GM12878 (cell line): Measurements from ENCODE around the gene MAGI1. TPM values are rescaled to one million over a fixed set of nuclear protein-coding genes. Genes with fewer than 3 reads are reported as not detected.

ENCODE experiments used
- ATAC-seq: fragments of 200-7000 bp; cut with Tn5 transposase; 3 replicates; pipeline ENCODE4 v1.9.1; 2020; ENCODE audit warnings: mild to moderate bottlenecking, moderate library complexity
- BruUV-seq: library from RNA; stranded (reverse); fragments of 400-500 nt; replicated peaks from 2 replicates; lab custom pipeline; 2021; lab: Mats Ljungman, UMichigan
- CTCF ChIA-PET: fragments of 300-600 bp; sonication (Branson Sonifier 250); formaldehyde crosslinking; extraction: SDS; loops from one replicate; lab custom pipeline; 2021; ENCODE audit warnings: inconsistent platforms; lab: Yijun Ruan, JAX
- POLR2A ChIA-PET: fragments of 350-600 bp; formaldehyde crosslinking; extraction: SDS; loops from one replicate; lab custom pipeline; 2021; ENCODE audit warnings: inconsistent platforms; lab: Charles Lee
- RAD21 ChIA-PET: fragments of 300-600 bp; sonication (Branson Sonifier 250); formaldehyde crosslinking; loops from one replicate; lab custom pipeline; 2023; ENCODE audit warnings: antibody characterized with exemption; ENCODE audit not compliant: unreplicated experiment; lab: Charles Lee
- SMC1A ChIA-PET: fragments of 300-600 bp; sonication (Branson Sonifier 250); formaldehyde crosslinking; loops from one replicate; lab custom pipeline; 2023; ENCODE audit not compliant: unreplicated experiment, uncharacterized antibody; lab: Charles Lee
- DNase-seq: peaks from one replicate; pipeline ENCODE4 v3.0.0-alpha.2; 2011; ENCODE audit warnings: low read depth, low spot score
- FAIRE-seq: peaks from 3 replicates; lab custom pipeline; 2011; peaks lifted over from hg19 to GRCh38; lab: Jason Lieb, UNC
- H2AFZ ChIP-seq: 2 replicates; pipeline ENCODE4 v1.6.0; 2011; ENCODE audit warnings: low read depth, low read length, control low read depth; ENCODE audit not compliant: control insufficient read depth
- H3K27ac ChIP-seq: 2 replicates; pipeline ENCODE4 v1.5.1; 2011; ENCODE audit warnings: control low read depth; ENCODE audit not compliant: control insufficient read depth, insufficient read depth
- H3K27me3 ChIP-seq, 2 experiments: replicated peaks in 1 of 2; 2 replicates each; pipeline versions ENCODE4 v1.6.0 to v1.6.1; 2011; ENCODE audit warnings: low read length in 1 of 2; ENCODE audit not compliant: control insufficient read depth in 2 of 2, insufficient read depth in 2 of 2
- H3K36me3 ChIP-seq, 2 experiments: 2 replicates each; pipeline ENCODE4 v1.5.1; 2011; ENCODE audit warnings: low read length in 1 of 2; ENCODE audit not compliant: control insufficient read depth in 2 of 2, insufficient read depth in 2 of 2
- H3K4me1 ChIP-seq: 2 replicates; pipeline ENCODE4 v1.6.1; 2011; ENCODE audit warnings: mild to moderate bottlenecking, low read length, moderate library complexity, mixed read lengths; ENCODE audit not compliant: control insufficient read depth, insufficient read depth
- H3K4me2 ChIP-seq: 2 replicates; pipeline ENCODE4 v1.6.0; 2011; ENCODE audit warnings: control low read depth; ENCODE audit not compliant: control insufficient read depth, insufficient read depth
- H3K4me3 ChIP-seq: fragments of 200-600 bp; sonication (generic); 2 replicates; pipeline ENCODE4 v1.5.1; 2016
- H3K79me2 ChIP-seq: 2 replicates; pipeline ENCODE4 v1.6.0; 2011; ENCODE audit warnings: low read length; ENCODE audit not compliant: control insufficient read depth, insufficient read depth
- H3K9ac ChIP-seq: 2 replicates; pipeline ENCODE4 v1.8.0; 2011; ENCODE audit warnings: low read length, control low read depth, mixed read lengths; ENCODE audit not compliant: control insufficient read depth, insufficient read depth
- H3K9me3 ChIP-seq: replicated peaks from 3 replicates; pipeline ENCODE4 v1.5.1; 2011; ENCODE audit warnings: mild to moderate bottlenecking, low read length; ENCODE audit not compliant: control insufficient read depth, insufficient read depth
- H4K20me1 ChIP-seq: 2 replicates; pipeline ENCODE4 v1.6.0; 2011; ENCODE audit not compliant: control insufficient read depth, insufficient read depth
- CBX5 ChIP-seq: sonication (generic); IDR thresholded peaks from 2 replicates; pipeline ENCODE4 v1.6.1; 2016; ENCODE audit warnings: low read depth, moderate library complexity, mild to moderate bottlenecking, inconsistent platforms
- CREM ChIP-seq: IDR thresholded peaks from 2 replicates; pipeline ENCODE4 v1.6.1; 2014; ENCODE audit warnings: antibody characterized with exemption, low read depth
- NR2F1 ChIP-seq: fragments of 450-650 bp; conservative IDR thresholded peaks from 2 replicates; pipeline ENCODE4 v1.6.1; 2017; ENCODE audit warnings: mild to moderate bottlenecking
- ZNF207 ChIP-seq: fragments of 450-650 bp; IDR thresholded peaks from 2 replicates; pipeline ENCODE4 v1.6.1; 2014; ENCODE audit warnings: antibody characterized with exemption, mild to moderate bottlenecking, borderline replicate concordance
- WGBS: methylation state at CpG from one replicate; pipeline ENCODE4 v1.1.6; 2016; ENCODE audit warnings: low lambda C conversion rate; ENCODE audit not compliant: insufficient replicate concordance, insufficient coverage; ENCODE audit errors: missing lambda C conversion rate; 5-methylcytosine and 5-hydroxymethylcytosine counted together
- in situ Hi-C: fragments of 300-500 bp; cut with MboI; formaldehyde crosslinking; loops from 9 replicates; pipeline ENCODE4 v1.14.3; 2018; ENCODE audit warnings: mixed read lengths
- intact Hi-C: fragments of 100-400 bp; cut with micrococcal nuclease; formaldehyde crosslinking; loops from one replicate; pipeline ENCODE4 v1.14.2; 2022; ENCODE audit not compliant: unreplicated experiment
- polyA plus RNA-seq, 11 experiments: library from polyadenylated mRNA; depleted of rRNA in 4 of 11; unstranded in 6 of 11; stranded (reverse) in 5 of 11; fragments of >200 nt; fragmentation: Nextera tagmentation in 4 of 11; fragmentation: Illumina TruSeq in 1 of 11; extraction: Ambion mirVana in 4 of 11; extraction: Trizol in 1 of 11; gene quantifications; 1 replicate in 1 of 11; 2 replicates in 10 of 11; pipeline versions ENCODE4 v1.2.1 to v1.2.3, GENCODE V29; 2011 to 2016; ENCODE audit warnings: inconsistent platforms in 2 of 11, missing spikeins in 2 of 11, low read depth in 1 of 11
- total RNA-seq, 4 experiments: library from RNA; depleted of rRNA in 3 of 4; stranded (reverse); fragments of >200 nt in 3 of 4; fragmentation: Illumina TruSeq in 1 of 4; extraction: Trizol in 1 of 4; gene quantifications; 2 replicates each; pipeline versions ENCODE4 v1.2.1 to v1.2.3, GENCODE V29; 2013 to 2021
- TF ChIP-seq, protein P1 (sequence below): fragments of 450-650 bp; IDR thresholded peaks from 2 replicates; pipeline ENCODE4 v1.6.1; 2014; ENCODE audit warnings: mild to moderate bottlenecking

MAGI1 gene
- total and polyA plus RNA-seq, 10 of the 15 experiments (the other 5 are each of a cell fraction or from before 2014, with no cell fraction given) = 0.02 to 3.3 (median 0.29) TPM; not detected in 1

DNA sequence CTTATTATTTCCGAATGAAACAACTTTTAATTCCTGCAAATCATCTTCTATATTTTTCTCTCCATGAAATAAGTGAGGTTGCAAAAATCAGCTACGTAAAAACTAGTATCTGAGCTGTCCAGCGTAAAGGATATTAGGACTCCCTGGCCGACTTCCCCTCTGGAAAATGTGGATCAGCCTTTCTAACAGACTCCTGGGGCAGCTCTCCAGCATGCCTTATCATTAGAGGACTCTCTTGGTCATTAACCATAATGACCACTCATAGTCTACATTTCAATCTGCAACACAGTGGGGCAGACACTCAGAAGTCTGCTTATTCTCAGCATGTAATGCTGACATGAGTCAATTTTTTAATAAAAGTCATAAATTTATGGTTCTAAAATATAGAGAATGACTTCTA, 130.1 kb downstream of the MAGI1 start:
- Histone ChIP-seq H4K20me1 (no peaks in the 10 kb centered on the region), H3K27ac (no peak overlapping the region), H3K4me1 (no peaks in the 10 kb centered on the region), H3K4me2 (no peak overlapping the region), H3K27me3 (no peaks in the 10 kb centered on the region; a peak in 1 of 4 replicates), H3K79me2 (no peaks in the 10 kb centered on the region), H3K4me3 (no peak overlapping the region), H3K36me3 (no peaks in the 10 kb centered on the region), H3K9ac (no peak overlapping the region), H2AFZ (no peak overlapping the region), H3K9me3 (no peaks in the 10 kb centered on the region)
- ChIA-PET RAD21 (no interaction called here), POLR2A (no interaction called here), CTCF (no interaction called here), SMC1A (no interaction called here)
- no peak for DNase-seq
- in situ Hi-C loops (no loop called here), intact Hi-C loops (no loop called here)
- no peak for FAIRE-seq
- no TSS peak for BruUV-seq
- no peak for ATAC-seq
- TF ChIP-seq CREM (no peak), ZNF207 (no peak), NR2F1 (no peak), CBX5 (no peak)
- TF ChIP-seq, protein P1, sequence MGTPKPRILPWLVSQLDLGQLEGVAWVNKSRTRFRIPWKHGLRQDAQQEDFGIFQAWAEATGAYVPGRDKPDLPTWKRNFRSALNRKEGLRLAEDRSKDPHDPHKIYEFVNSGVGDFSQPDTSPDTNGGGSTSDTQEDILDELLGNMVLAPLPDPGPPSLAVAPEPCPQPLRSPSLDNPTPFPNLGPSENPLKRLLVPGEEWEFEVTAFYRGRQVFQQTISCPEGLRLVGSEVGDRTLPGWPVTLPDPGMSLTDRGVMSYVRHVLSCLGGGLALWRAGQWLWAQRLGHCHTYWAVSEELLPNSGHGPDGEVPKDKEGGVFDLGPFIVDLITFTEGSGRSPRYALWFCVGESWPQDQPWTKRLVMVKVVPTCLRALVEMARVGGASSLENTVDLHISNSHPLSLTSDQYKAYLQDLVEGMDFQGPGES = no peak
- 35% methylated on average over 4 of the region's 4 CpGs for WGBS
